Measurements from ENCODE around the gene BID. TPM values are rescaled to one million over a fixed set of nuclear protein-coding genes. Genes with fewer than 3 reads are reported as not detected.

Gene BID
- total RNA-seq, 2 donors from 2014 or later = 20.1 to 24.4 TPM

- TF ChIP-seq CTCF (conservative IDR thresholded peaks at IDR 0.05) = no peak
- H3K9ac ChIP-seq (ENCODE audit: extremely low read depth, low read length, poor library complexity, severe bottlenecking) = no peak overlapping the region
- H3K36me3 Mint-ChIP-seq (ENCODE audit: low read depth) = no peaks in the 10 kb centered on the region
- no peaks in the 10 kb centered on the region for H3K9me3 ChIP-seq (ENCODE audit: control insufficient read depth, low read length)
- 90 to 94% methylated on average over 24 to 28 of the region's 29 CpGs for WGBS, 2 experiments (ENCODE audit: insufficient coverage in 1 of 2, insufficient read length in 1 of 2)
- H3K4me3 ChIP-seq (ENCODE audit: low read length) = no peak overlapping the region
- H3K4me1 ChIP-seq (ENCODE audit: control insufficient read depth, insufficient read depth, low read length) = peaks cover 5% of the 10 kb centered on the region
- no peak overlapping the region for H3K4me3 Mint-ChIP-seq
- no peaks in the 10 kb centered on the region for H3K27me3 Mint-ChIP-seq (ENCODE audit: insufficient read depth)
- no peak for DNase-seq
- no peak overlapping the region for H3K27ac ChIP-seq (ENCODE audit: low read depth, low read length)
- no peak overlapping the region for H3K27ac Mint-ChIP-seq
- H3K9me3 Mint-ChIP-seq = no peaks in the 10 kb centered on the region
- H3K4me1 Mint-ChIP-seq = peaks cover 3% of the 10 kb centered on the region
- no peaks in the 10 kb centered on the region for H3K27me3 ChIP-seq (ENCODE audit: control insufficient read depth, insufficient read depth, low read length, poor library complexity, severe bottlenecking)
- no peaks in the 10 kb centered on the region for H3K36me3 ChIP-seq (ENCODE audit: control insufficient read depth, insufficient read depth, low read length)
Observed at GRCh38 chr22:17792854-17793434, 18.7 kb upstream of the BID start.

- TF ChIP-seq CTCF (conservative IDR thresholded peaks at IDR 0.05) = peak; percentile 67
- Histone ChIP-seq H3K27me3 (ENCODE audit: control insufficient read depth, insufficient read depth, low read length, poor library complexity, severe bottlenecking) (no peaks in the 10 kb centered on the region), H3K9me3 (ENCODE audit: control insufficient read depth, low read length) (no peaks in the 10 kb centered on the region), H3K4me1 (ENCODE audit: control insufficient read depth, insufficient read depth, low read length) (peaks cover 5% of the 10 kb centered on the region), H3K27ac (ENCODE audit: low read depth, low read length) (no peak overlapping the region), H3K4me3 (ENCODE audit: low read length) (no peak overlapping the region), H3K36me3 (ENCODE audit: control insufficient read depth, insufficient read depth, low read length) (no peaks in the 10 kb centered on the region), H3K9ac (ENCODE audit: extremely low read depth, low read length, poor library complexity, severe bottlenecking) (no peak overlapping the region)
- no peaks in the 10 kb centered on the region for H3K27me3 Mint-ChIP-seq (ENCODE audit: insufficient read depth)
- H3K27ac Mint-ChIP-seq = no peak overlapping the region
- no peaks in the 10 kb centered on the region for H3K9me3 Mint-ChIP-seq
- DNase-seq = peak; percentile 80
- WGBS, 2 experiments (ENCODE audit: insufficient coverage in 1 of 2, insufficient read length in 1 of 2) = 74 to 80% methylated on average over 5 of the region's 5 CpGs
- peaks cover 4% of the 10 kb centered on the region for H3K4me1 Mint-ChIP-seq
- no peaks in the 10 kb centered on the region for H3K36me3 Mint-ChIP-seq (ENCODE audit: low read depth)
- H3K4me3 Mint-ChIP-seq = no peak overlapping the region
Observed at GRCh38 chr22:17792299-17792698, 18.0 kb upstream of the BID start.

- Histone ChIP-seq H3K27me3 (ENCODE audit: control insufficient read depth, insufficient read depth, low read length, poor library complexity, severe bottlenecking) (no peaks in the 10 kb centered on the region), H3K9ac (ENCODE audit: extremely low read depth, low read length, poor library complexity, severe bottlenecking) (no peak overlapping the region), H3K4me1 (ENCODE audit: control insufficient read depth, insufficient read depth, low read length) (peaks cover 11% of the 10 kb centered on the region), H3K36me3 (ENCODE audit: control insufficient read depth, insufficient read depth, low read length) (no peaks in the 10 kb centered on the region), H3K4me3 (ENCODE audit: low read length) (no peak overlapping the region), H3K9me3 (ENCODE audit: control insufficient read depth, low read length) (no peaks in the 10 kb centered on the region), H3K27ac (ENCODE audit: low read depth, low read length) (no peak overlapping the region)
- WGBS, 2 experiments (ENCODE audit: insufficient coverage in 1 of 2, insufficient read length in 1 of 2) = 96% methylated on average over 20 to 21 of the region's 21 CpGs
- no peak for TF ChIP-seq CTCF (conservative IDR thresholded peaks at IDR 0.05)
- Mint-ChIP-seq H3K36me3 (ENCODE audit: low read depth) (no peaks in the 10 kb centered on the region), H3K9me3 (no peaks in the 10 kb centered on the region), H3K27me3 (ENCODE audit: insufficient read depth) (no peaks in the 10 kb centered on the region), H3K27ac (no peak overlapping the region), H3K4me3 (no peak overlapping the region), H3K4me1 (peaks cover 8% of the 10 kb centered on the region)
- no peak for DNase-seq
Observed at GRCh38 chr22:17791196-17791595, 16.9 kb upstream of the BID start.
